Transverse colon (tissue), 4 donors: ENCODE data around the gene PCDHGA1.

ENCODE experiments used
- EP300 ChIP-seq: sonication (generic); formaldehyde crosslinking; IDR thresholded peaks from one replicate; pipeline ENCODE4 v1.6.1; 2017; ENCODE audit warnings: antibody characterized with exemption, low read depth
- POLR2A ChIP-seq: fragments of 450-650 bp; IDR thresholded peaks from one replicate; pipeline ENCODE4 v1.6.1; 2016; ENCODE audit warnings: antibody characterized with exemption, mild to moderate bottlenecking, moderate library complexity
- POLR2AphosphoS5 ChIP-seq, 3 donors: sonication (generic); formaldehyde crosslinking; IDR thresholded peaks; one replicate each; pipeline ENCODE4 v1.6.1; 2016; ENCODE audit warnings: antibody characterized with exemption in 3 of 3
- TF ChIP-seq, protein P1 (sequence below), 5 experiments: fragments of 200-600 bp in 3 of 5; fragments of 450-650 bp in 2 of 5; sonication (generic) in 3 of 5; IDR thresholded peaks; 1 replicate in 2 of 5; 2 replicates in 3 of 5; pipeline ENCODE4 v1.5.1; 2016 to 2017; ENCODE audit warnings: antibody characterized with exemption in 5 of 5, inconsistent platforms in 3 of 5, mild to moderate bottlenecking in 2 of 5, moderate library complexity in 1 of 5

DNA sequence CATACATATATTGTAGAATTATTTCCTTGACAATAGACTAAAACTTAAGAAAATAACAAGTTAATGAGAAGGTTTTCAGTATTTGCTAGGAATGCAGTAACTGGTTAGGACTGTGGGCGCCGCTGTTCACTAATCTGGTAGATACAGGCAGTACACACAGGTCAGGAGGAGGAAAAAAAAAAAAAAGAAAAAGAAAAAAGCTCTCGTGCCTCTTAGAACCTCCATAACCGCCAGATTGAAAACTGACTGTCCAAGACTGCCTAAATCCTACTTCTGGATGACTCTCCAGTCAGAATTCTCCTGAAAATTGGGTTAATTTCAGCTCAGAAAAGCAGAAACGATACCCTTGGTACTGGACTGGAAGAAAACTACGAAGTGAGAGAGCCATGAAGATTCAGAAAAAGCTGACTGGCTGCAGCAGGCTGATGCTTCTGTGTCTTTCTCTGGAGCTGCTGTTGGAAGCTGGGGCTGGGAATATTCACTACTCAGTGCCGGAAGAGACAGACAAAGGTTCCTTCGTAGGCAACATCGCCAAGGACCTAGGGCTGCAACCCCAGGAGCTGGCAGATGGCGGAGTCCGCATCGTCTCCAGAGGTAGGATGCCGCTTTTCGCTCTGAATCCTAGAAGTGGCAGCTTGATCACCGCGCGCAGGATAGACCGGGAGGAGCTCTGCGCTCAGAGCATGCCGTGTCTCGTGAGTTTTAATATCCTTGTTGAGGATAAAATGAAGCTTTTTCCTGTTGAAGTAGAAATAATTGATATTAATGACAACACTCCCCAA is at the start of gene PCDHGA1:
- TF ChIP-seq POLR2AphosphoS5 (IDR thresholded peaks at IDR 0.05): no peak
- no peak for TF ChIP-seq EP300
- TF ChIP-seq, protein P1, sequence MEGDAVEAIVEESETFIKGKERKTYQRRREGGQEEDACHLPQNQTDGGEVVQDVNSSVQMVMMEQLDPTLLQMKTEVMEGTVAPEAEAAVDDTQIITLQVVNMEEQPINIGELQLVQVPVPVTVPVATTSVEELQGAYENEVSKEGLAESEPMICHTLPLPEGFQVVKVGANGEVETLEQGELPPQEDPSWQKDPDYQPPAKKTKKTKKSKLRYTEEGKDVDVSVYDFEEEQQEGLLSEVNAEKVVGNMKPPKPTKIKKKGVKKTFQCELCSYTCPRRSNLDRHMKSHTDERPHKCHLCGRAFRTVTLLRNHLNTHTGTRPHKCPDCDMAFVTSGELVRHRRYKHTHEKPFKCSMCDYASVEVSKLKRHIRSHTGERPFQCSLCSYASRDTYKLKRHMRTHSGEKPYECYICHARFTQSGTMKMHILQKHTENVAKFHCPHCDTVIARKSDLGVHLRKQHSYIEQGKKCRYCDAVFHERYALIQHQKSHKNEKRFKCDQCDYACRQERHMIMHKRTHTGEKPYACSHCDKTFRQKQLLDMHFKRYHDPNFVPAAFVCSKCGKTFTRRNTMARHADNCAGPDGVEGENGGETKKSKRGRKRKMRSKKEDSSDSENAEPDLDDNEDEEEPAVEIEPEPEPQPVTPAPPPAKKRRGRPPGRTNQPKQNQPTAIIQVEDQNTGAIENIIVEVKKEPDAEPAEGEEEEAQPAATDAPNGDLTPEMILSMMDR (IDR thresholded peaks at IDR 0.05): peak in 1 of 5 experiments; percentile 14
- TF ChIP-seq POLR2A: no peak
